ENCODE measurements around the gene PPIP5K2. TPM values are rescaled to one million over a fixed set of nuclear protein-coding genes. Genes with fewer than 3 reads are reported as not detected.

Gene PPIP5K2
- total and polyA plus RNA-seq, 2 of the 8 experiments (the other 6 are each of a cell fraction or from before 2014, with no cell fraction given): 14.8 to 46.6 TPM

GRCh38 chr5:103102234-103102633 lies 17.9 kb upstream of the PPIP5K2 start:
- no peak overlapping the region for H2BK12ac ChIP-seq (ENCODE audit: low read depth, low read length)
- no peak overlapping the region for H4K91ac ChIP-seq (replicated peaks; ENCODE audit: insufficient read length, low read length)
- H3K27me3 ChIP-seq (replicated peaks in 1 of 4; ENCODE audit: control insufficient read depth in 3 of 4, extremely low read depth in 1 of 4, insufficient read depth in 3 of 4, low read length in 3 of 4): no peaks in the 10 kb centered on the region
- WGBS, 2 experiments (ENCODE audit: extremely low coverage in 1 of 2, insufficient coverage in 1 of 2, insufficient read length in 1 of 2, insufficient replicate concordance in 2 of 2, low coverage in 1 of 2, low lambda C conversion rate in 2 of 2, missing lambda C conversion rate in 1 of 2): 89% methylated on average over 1 of the region's 1 CpG; no CpG with 5 or more reads in 1 of the 2 experiments
- ChIA-PET CTCF (ENCODE audit: partially characterized antibody) (interaction anchor here (0.7 to 1.7 kb wide), 3 partner anchors 16 to 292 kb away, joined by 3 to 4 read pairs (median 3); no protein-coding TSS in a partner anchor), POLR2A (ENCODE audit: partially characterized antibody) (interaction anchor here (0.6 to 1.3 kb wide), 2 partner anchors 18 to 89 kb away, joined by 3 to 4 read pairs; partner anchors contain the start of genes GIN1 and PPIP5K2)
- no peak overlapping the region for H3K9ac ChIP-seq (replicated peaks in 1 of 4; ENCODE audit: extremely low read depth in 1 of 4, low read depth in 3 of 4, low read length in 3 of 4)
- H3K56ac ChIP-seq (replicated peaks; ENCODE audit: insufficient read length, low read depth, low read length): no peak overlapping the region
- H3K18ac ChIP-seq (ENCODE audit: extremely low read depth, low read length): no peak overlapping the region
- H3K79me2 ChIP-seq (ENCODE audit: control insufficient read depth in 1 of 2, insufficient read depth in 2 of 2, low read length in 2 of 2): no peaks in the 10 kb centered on the region
- H3K9me3 ChIP-seq (ENCODE audit: insufficient read depth in 2 of 2, low read depth in 1 of 2, low read length in 1 of 2): no peaks in the 10 kb centered on the region
- no peaks in the 10 kb centered on the region for H3K36me3 ChIP-seq (ENCODE audit: control insufficient read depth in 2 of 4, insufficient read depth in 4 of 4, low read length in 3 of 4)
- no peak overlapping the region for H3K4me2 ChIP-seq (ENCODE audit: insufficient read depth in 1 of 2, low read depth in 2 of 2, low read length in 2 of 2)
- H3K4me1 ChIP-seq (replicated peaks in 1 of 4; ENCODE audit: control insufficient read depth in 3 of 4, insufficient read depth in 4 of 4, low read length in 3 of 4): no peaks in the 10 kb centered on the region
- no peak overlapping the region for H3K23ac ChIP-seq (ENCODE audit: insufficient read length)
- DNase-seq (ENCODE audit: low read depth in 1 of 2, low spot score in 2 of 2) (no peak), FAIRE-seq (no peak)
- no peak overlapping the region for H3K4me3 ChIP-seq (ENCODE audit: extremely low read depth in 1 of 4, insufficient read depth in 2 of 4, low read depth in 3 of 4, low read length in 4 of 4)
- H4K8ac ChIP-seq (ENCODE audit: extremely low read depth, insufficient read depth, low read length): no peak overlapping the region
- H2AFZ ChIP-seq (ENCODE audit: low read length): no peak overlapping the region
- H2BK5ac ChIP-seq (ENCODE audit: low read depth, low read length): no peak overlapping the region
- no peak overlapping the region for H4K5ac ChIP-seq (ENCODE audit: insufficient read length, low read depth, low read length)
- H2AK5ac ChIP-seq (ENCODE audit: low read depth, low read length): no peak overlapping the region
- no peak overlapping the region for H2BK20ac ChIP-seq (ENCODE audit: low read length)
- no peak overlapping the region for H3K4ac ChIP-seq (replicated peaks; ENCODE audit: insufficient read length, low read depth, low read length)
- no peak overlapping the region for H3K27ac ChIP-seq (ENCODE audit: low read depth, low read length)
- no peak overlapping the region for H2BK15ac ChIP-seq (ENCODE audit: low read length)
- no peaks in the 10 kb centered on the region for H4K20me1 ChIP-seq (replicated peaks in 1 of 2; ENCODE audit: control insufficient read depth in 1 of 2, insufficient read depth in 2 of 2, low read length in 2 of 2)
- no peak overlapping the region for H3K14ac ChIP-seq (ENCODE audit: insufficient read length)
- H2BK120ac ChIP-seq (replicated peaks; ENCODE audit: low read depth, low read length): no peak overlapping the region
- H3K79me1 ChIP-seq (ENCODE audit: low read depth, low read length): no peaks in the 10 kb centered on the region
- no peaks in the 10 kb centered on the region for H3K23me2 ChIP-seq (ENCODE audit: low read depth, low read length)
- TF ChIP-seq BCL11A (IDR thresholded peaks at IDR 0.05; ENCODE audit: low read depth in 2 of 2, low read length in 2 of 2): no peak
- no peak for TF ChIP-seq RAD21 (IDR thresholded peaks at IDR 0.05 in 1 of 2, conservative IDR thresholded peaks at IDR 0.05 in 1 of 2; ENCODE audit: low read depth in 2 of 2, low read length in 2 of 2)
- TF ChIP-seq ATF3 (IDR thresholded peaks at IDR 0.05; ENCODE audit: insufficient read depth, low read depth, low read length): no peak
- TF ChIP-seq POLR2A (IDR thresholded peaks at IDR 0.05; ENCODE audit: control extremely low read depth in 1 of 2, low read depth in 2 of 2, low read length in 2 of 2): no peak
- TF ChIP-seq SP1 (IDR thresholded peaks at IDR 0.05; ENCODE audit: low read depth, low read length): no peak
- no peak for TF ChIP-seq CHD1 (IDR thresholded peaks at IDR 0.05; ENCODE audit: low read depth, low read length)
- TF ChIP-seq CREB1 (IDR thresholded peaks at IDR 0.05): no peak
- TF ChIP-seq NANOG (IDR thresholded peaks at IDR 0.05; ENCODE audit: insufficient read depth, low read depth, low read length, poor library complexity, severe bottlenecking): no peak
- no peak for TF ChIP-seq TAF1 (IDR thresholded peaks at IDR 0.05; ENCODE audit: low read depth, low read length)
- TF ChIP-seq RXRA (IDR thresholded peaks at IDR 0.05; ENCODE audit: insufficient read depth, low read depth, low read length): no peak
- TF ChIP-seq GTF2F1 (IDR thresholded peaks at IDR 0.05; ENCODE audit: borderline replicate concordance, low read depth, low read length): no peak
- TF ChIP-seq CEBPB (IDR thresholded peaks at IDR 0.05; ENCODE audit: low read depth, low read length): no peak
- no peak for TF ChIP-seq RNF2 (IDR thresholded peaks at IDR 0.05; ENCODE audit: borderline replicate concordance, low read depth, low read length, missing control alignments, poor library complexity, severe bottlenecking)
- no peak for TF ChIP-seq POU5F1 (IDR thresholded peaks at IDR 0.05; ENCODE audit: low read depth, low read length)
- no peak for TF ChIP-seq YY1 (IDR thresholded peaks at IDR 0.05; ENCODE audit: low read depth, low read length)

Measured in H1 (cell line).